GM10847 (cell line): ENCODE measurements around the gene TRIP11.

Experiments
- POLR2A ChIP-seq: IDR thresholded peaks from 2 replicates; pipeline ENCODE4 v1.6.1; 2011; ENCODE audit not compliant: insufficient read length; ENCODE audit errors: extremely low read depth

Gene TRIP11

GRCh38 chr14:91919814-91920213 lies 120.0 kb downstream of the TRIP11 start:
- no peak for TF ChIP-seq POLR2A

- no peak for TF ChIP-seq POLR2A
Measured at GRCh38 chr14:91918186-91918883, 121.5 kb downstream of the TRIP11 start.
